Osteoblast (primary cell): Measurements from ENCODE around the gene RPL13A. TPM values are rescaled to one million over a fixed set of nuclear protein-coding genes. Genes with fewer than 3 reads are reported as not detected.
A peak's percentile ranks its signal among the peaks of the same experiment; 100 is the strongest.

Experiments
- DNase-seq: peaks from one replicate; pipeline ENCODE4 v3.0.0; 2011; ENCODE audit warnings: low spot score, mixed read lengths; ENCODE audit not compliant: insufficient read length; ENCODE audit errors: missing footprints
- H2AFZ ChIP-seq: 2 replicates; pipeline ENCODE4 v1.6.0; 2011; ENCODE audit warnings: mild to moderate bottlenecking, low read length
- H3K27ac ChIP-seq: 2 replicates; pipeline ENCODE4 v1.5.1; 2011; ENCODE audit warnings: mild to moderate bottlenecking, low read depth, low read length, moderate library complexity
- H3K27me3 ChIP-seq: 2 replicates; pipeline ENCODE4 v1.6.0; 2012; ENCODE audit warnings: mild to moderate bottlenecking, control low read depth, inconsistent platforms, low read length, moderate library complexity; ENCODE audit not compliant: insufficient read depth
- H3K36me3 ChIP-seq: 2 replicates; pipeline ENCODE4 v1.5.1; 2011; ENCODE audit warnings: mild to moderate bottlenecking, low read length, control low read depth, moderate library complexity; ENCODE audit not compliant: insufficient read depth
- H3K4me1 ChIP-seq: 2 replicates; pipeline ENCODE4 v1.5.1; 2011; ENCODE audit warnings: mild to moderate bottlenecking, low read length, control low read depth, moderate library complexity; ENCODE audit not compliant: insufficient read depth
- H3K4me2 ChIP-seq: 2 replicates; pipeline ENCODE4 v1.6.0; 2011; ENCODE audit warnings: mild to moderate bottlenecking, low read length; ENCODE audit not compliant: insufficient read depth
- H3K4me3 ChIP-seq: fragments of 200-600 bp; sonication (generic); 3 replicates; pipeline ENCODE4 v1.5.1; 2012; ENCODE audit warnings: mild to moderate bottlenecking, low read length, inconsistent platforms; ENCODE audit not compliant: insufficient read depth
- H3K79me2 ChIP-seq: 2 replicates; pipeline ENCODE4 v1.6.0; 2012; ENCODE audit warnings: mild to moderate bottlenecking, low read length, control low read depth, inconsistent platforms; ENCODE audit not compliant: insufficient read depth
- H3K9me3 ChIP-seq: 2 replicates; pipeline ENCODE4 v1.5.1; 2011; ENCODE audit warnings: low read depth, low read length, control low read depth
- H4K20me1 ChIP-seq: 2 replicates; pipeline ENCODE4 v1.6.0; 2012; ENCODE audit warnings: mild to moderate bottlenecking, low read length, control low read depth; ENCODE audit not compliant: insufficient read depth
- total RNA-seq: library from RNA; depleted of rRNA; stranded (reverse); fragments of >200 nt; gene quantifications from 2 replicates; pipeline ENCODE4 v1.2.3, GENCODE V29; 2012
- TF ChIP-seq, protein P1 (sequence below): IDR thresholded peaks from 2 replicates; pipeline ENCODE4 v1.5.1; 2011; ENCODE audit warnings: mild to moderate bottlenecking, low read depth, low read length, moderate library complexity; ENCODE audit errors: extremely low read depth

Gene RPL13A
- total RNA-seq, 1 donor = 2,185 TPM

DNA sequence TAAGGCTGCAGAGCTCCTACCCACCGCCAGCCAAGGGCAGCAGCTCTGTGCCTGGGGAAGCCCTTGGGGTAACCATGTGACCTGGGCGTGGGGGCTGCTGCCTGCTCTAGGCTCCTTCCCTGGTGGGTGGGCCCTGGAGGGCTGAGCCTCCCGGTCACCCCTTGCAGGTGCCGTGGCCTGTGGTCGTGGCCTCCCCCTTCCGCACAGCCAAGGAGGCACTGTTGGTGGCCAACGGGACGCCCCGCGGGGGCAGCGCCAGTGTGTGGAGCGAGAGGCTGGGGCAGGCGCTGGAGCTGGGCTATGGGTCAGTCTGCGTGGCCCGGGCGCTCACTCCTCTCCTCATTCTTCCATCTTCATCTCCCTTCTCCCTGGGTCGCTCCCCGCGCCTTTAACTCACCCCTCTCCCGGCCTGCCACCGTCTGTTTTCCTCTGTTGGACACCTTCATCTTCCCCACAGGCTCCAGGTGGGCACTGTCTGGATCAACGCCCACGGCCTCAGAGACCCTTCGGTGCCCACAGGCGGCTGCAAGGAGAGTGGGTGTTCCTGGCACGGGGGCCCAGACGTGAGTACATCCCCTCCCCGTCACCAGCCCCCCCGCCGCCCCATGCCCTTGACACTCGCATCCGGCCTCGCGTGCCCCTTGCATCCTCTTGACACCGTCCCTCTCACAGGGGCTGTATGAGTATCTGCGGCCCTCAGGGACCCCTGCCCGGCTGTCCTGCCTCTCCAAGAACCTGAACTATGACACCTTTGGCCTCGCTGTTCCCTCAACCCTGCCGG, 23.3 kb upstream of the RPL13A start:
- no peaks in the 10 kb centered on the region for H3K27me3 ChIP-seq
- H2AFZ ChIP-seq = no peak overlapping the region
- H3K27ac ChIP-seq = no peak overlapping the region
- no peak overlapping the region for H3K4me3 ChIP-seq
- H3K4me2 ChIP-seq = no peak overlapping the region
- H3K79me2 ChIP-seq = no peaks in the 10 kb centered on the region
- H3K36me3 ChIP-seq = peaks cover 5% of the 10 kb centered on the region
- DNase-seq = peak; percentile 49
- no peaks in the 10 kb centered on the region for H3K9me3 ChIP-seq
- TF ChIP-seq, protein P1, sequence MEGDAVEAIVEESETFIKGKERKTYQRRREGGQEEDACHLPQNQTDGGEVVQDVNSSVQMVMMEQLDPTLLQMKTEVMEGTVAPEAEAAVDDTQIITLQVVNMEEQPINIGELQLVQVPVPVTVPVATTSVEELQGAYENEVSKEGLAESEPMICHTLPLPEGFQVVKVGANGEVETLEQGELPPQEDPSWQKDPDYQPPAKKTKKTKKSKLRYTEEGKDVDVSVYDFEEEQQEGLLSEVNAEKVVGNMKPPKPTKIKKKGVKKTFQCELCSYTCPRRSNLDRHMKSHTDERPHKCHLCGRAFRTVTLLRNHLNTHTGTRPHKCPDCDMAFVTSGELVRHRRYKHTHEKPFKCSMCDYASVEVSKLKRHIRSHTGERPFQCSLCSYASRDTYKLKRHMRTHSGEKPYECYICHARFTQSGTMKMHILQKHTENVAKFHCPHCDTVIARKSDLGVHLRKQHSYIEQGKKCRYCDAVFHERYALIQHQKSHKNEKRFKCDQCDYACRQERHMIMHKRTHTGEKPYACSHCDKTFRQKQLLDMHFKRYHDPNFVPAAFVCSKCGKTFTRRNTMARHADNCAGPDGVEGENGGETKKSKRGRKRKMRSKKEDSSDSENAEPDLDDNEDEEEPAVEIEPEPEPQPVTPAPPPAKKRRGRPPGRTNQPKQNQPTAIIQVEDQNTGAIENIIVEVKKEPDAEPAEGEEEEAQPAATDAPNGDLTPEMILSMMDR = no peak
- H3K4me1 ChIP-seq = no peaks in the 10 kb centered on the region
- H4K20me1 ChIP-seq = no peaks in the 10 kb centered on the region

DNA sequence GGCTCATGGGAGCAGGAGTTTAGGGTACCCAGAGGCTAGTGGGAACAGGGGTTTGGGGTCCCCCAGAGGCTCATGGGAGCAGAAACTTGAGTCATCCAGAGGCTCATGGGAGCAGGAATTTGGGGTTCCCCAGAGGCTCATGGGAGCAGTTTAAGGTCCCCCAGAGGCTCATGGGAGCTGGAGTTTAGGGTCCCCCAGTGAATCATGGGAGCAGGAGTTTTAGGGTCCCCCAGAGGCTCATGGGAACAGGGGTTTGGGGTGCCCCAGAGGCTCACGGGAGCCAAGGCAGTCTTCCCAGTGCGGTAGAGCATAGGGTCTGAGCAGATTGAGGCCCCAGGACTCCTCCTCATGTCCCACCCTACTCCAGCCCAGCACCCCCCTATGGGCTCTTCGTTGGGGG, 22.0 kb upstream of the RPL13A start:
- TF ChIP-seq, protein P1 = no peak
- peaks cover 5% of the 10 kb centered on the region for H3K36me3 ChIP-seq
- no peak overlapping the region for H3K27ac ChIP-seq
- no peak overlapping the region for H2AFZ ChIP-seq
- H3K4me2 ChIP-seq = no peak overlapping the region
- H3K4me1 ChIP-seq = no peaks in the 10 kb centered on the region
- no peak overlapping the region for H3K4me3 ChIP-seq
- no peaks in the 10 kb centered on the region for H4K20me1 ChIP-seq
- DNase-seq = peak; percentile 65
- H3K79me2 ChIP-seq = no peaks in the 10 kb centered on the region
- H3K27me3 ChIP-seq = no peaks in the 10 kb centered on the region
- H3K9me3 ChIP-seq = no peaks in the 10 kb centered on the region

DNA sequence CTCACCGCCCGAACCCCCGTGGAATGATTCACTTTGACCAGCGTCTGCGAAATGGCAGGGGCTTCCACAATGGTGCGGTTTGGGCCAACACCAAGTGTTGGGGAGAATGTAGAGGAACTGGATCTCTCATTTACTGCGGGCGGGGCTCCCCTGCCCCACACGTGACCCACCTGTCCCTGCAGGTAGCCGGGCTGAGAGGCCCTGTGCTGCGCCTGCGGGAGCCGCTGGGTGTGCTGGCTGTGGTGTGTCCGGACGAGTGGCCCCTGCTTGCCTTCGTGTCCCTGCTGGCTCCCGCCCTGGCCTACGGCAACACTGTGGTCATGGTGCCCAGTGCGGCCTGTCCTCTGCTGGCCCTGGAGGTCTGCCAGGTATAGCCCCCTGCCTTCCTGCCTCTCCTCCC, 19.2 kb upstream of the RPL13A start:
- Histone ChIP-seq H3K4me1 (no peaks in the 10 kb centered on the region), H3K79me2 (no peaks in the 10 kb centered on the region), H3K9me3 (no peaks in the 10 kb centered on the region), H3K4me2 (no peak overlapping the region), H3K27ac (no peak overlapping the region), H3K36me3 (peaks cover 5% of the 10 kb centered on the region), H4K20me1 (no peaks in the 10 kb centered on the region), H3K4me3 (no peak overlapping the region), H2AFZ (no peak overlapping the region), H3K27me3 (no peaks in the 10 kb centered on the region)
- peak; percentile 51 for DNase-seq
- TF ChIP-seq, protein P1 = no peak

DNA sequence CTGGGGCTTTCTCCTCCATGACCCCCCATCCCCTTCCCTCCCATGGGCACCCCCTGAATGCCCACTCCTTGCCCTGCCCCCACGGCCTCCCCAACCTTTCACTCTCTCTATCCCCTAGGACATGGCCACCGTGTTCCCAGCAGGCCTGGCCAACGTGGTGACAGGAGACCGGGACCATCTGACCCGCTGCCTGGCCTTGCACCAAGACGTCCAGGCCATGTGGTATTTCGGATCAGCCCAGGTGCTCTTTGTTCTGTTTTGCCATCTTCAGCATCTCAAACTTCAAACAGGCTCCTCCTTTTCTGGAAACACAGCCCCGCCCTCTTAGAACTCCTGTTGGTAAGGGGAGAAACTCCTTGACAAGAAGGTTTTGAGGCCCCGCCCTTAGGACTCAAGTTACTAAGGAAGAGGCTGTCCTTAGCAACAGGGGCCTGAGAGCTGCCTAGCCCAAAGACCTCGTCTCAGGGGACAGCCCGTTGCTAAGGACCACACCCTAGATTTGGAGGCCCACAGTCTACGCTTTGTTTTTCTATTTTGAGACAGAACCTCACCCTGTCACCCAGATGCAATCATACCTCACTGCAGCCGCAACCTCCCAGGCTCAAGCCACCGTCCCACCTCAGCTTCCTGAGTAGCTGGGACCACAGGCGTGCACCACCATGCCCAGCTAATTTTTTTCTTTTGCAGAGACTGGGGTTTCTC, 18.5 kb upstream of the RPL13A start:
- Histone ChIP-seq H2AFZ (no peak overlapping the region), H3K4me1 (no peaks in the 10 kb centered on the region), H3K79me2 (no peaks in the 10 kb centered on the region), H3K27me3 (no peaks in the 10 kb centered on the region), H3K4me2 (no peak overlapping the region), H3K36me3 (peaks cover 5% of the 10 kb centered on the region), H3K4me3 (no peak overlapping the region), H3K9me3 (no peaks in the 10 kb centered on the region), H3K27ac (no peak overlapping the region), H4K20me1 (no peaks in the 10 kb centered on the region)
- peak; percentile 90 for DNase-seq
- TF ChIP-seq, protein P1 = no peak
